Activated CD4-positive, alpha-beta T cell treated with anti-CD3 and anti-CD28 coated beads, Interleukin-10, Interleukin-2, amounts not matched to agents 100 ng/mL and 50 ng/mL, durations not matched to agents 16 hours and 8 hours (primary cell): ENCODE measurements around the gene GID8.

Experiments
- DNase-seq: peaks from one replicate; pipeline ENCODE4 v3.0.0-alpha.2; 2020

Gene GID8

DNA sequence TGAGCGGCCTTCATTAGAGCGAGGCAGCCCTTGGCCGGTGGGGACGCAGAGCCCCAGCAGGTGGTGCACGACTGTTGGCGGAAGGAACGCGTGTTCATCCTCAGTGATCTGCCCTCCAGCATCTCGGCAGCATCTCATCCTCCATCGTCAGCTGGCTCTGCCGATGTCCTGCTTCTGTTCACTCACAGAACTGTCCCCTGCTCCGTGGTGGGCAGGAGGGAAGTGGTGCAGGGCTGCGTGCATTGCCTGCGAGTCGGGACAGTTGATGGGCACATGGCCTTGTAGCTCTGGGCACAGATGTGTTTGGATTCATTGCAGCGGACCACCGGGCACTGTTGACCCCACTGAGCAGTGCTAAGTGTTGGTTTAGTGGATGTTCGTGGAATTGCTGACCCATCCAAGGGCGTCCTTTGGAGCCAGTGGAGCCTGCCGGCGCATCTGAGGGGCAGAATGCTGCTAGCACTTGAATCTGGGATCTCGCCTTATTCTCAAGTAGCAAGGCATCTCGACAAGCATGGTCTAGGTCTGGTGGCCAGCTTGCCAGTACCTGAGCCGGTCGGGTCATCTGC lies 7.9 kb downstream of the GID8 start:
- no peak for DNase-seq

DNA sequence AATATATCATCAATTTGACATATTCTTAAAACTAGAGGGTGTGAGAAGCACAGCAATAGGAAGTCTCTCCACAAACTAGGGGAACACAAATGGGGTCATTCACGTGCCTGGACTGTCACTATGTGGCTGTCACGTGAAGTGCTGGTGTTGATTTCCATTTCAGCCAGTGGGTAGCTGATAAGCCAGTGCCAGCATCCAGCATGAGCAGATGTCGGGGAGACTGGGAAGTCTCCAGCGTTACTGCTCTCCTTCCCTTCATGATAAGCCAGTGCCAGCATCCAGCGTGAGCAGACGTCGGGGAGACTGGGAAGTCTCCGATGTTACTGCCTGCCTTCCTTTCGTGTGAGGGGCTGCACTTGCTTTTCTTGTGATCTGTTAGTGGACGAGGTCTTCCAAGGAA lies 9.0 kb downstream of the GID8 start:
- no peak for DNase-seq

DNA sequence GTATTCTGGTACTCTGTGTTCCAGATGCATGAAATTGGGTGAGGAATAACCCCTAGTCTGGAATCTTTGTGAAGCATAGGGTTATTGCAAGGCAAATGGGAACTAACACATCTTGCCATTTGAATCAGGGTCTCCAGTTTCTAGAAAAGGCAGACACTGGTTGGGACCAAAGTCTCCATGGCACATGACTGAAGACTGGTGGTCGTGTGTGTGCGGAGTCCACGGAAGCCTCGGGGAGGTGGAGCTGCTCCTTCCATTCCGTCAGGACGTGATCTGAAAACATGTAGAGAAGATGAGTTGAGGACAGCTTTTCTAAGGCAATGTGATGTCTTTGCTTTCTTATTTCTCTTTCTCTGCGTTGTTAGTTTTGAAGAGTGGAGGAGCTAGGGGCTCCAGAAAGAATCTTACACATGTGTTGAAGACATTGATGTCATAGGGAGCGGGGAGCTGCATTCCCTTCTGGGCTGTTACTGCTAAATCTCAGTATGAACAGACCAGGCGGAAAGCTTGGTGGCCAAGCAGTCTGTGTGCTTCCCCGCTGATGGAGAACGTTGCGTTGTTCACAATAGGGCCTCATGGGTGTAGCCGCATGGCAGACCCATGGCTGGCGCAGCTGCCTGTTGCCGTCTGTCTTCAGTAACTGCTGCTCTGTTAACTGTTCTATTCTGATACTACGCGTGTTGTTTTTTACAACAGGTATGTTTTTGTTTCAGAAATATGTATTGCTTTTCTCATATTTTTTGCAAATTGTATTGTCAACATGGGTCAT lies 9.8 kb downstream of the GID8 start:
- DNase-seq = no peak

GRCh38 chr20:62949153-62949821 lies 11.3 kb downstream of the GID8 start:
- no peak for DNase-seq

GRCh38 chr20:62949962-62950361 lies 12.0 kb downstream of the GID8 start:
- no peak for DNase-seq

DNA sequence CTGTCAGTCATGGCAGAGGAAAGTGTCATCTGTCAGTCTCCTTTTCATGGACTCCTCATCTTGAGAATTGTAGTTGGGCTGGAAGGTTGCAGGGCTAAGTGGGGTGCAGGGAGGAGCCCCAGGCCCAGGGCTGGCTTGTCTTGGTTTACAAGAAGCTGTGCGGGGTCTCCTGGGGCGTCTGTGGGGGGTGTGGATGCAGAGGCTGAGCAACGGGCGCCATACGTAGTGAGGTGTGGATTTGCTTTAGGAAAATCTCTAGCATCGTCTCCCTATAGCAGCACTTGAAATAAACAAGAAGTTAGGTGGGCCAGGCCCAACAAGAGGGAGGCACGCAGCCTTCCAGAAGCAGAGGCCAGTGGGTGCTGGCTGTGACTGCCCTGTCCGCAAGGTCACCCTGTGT lies 12.8 kb downstream of the GID8 start:
- no peak for DNase-seq

DNA sequence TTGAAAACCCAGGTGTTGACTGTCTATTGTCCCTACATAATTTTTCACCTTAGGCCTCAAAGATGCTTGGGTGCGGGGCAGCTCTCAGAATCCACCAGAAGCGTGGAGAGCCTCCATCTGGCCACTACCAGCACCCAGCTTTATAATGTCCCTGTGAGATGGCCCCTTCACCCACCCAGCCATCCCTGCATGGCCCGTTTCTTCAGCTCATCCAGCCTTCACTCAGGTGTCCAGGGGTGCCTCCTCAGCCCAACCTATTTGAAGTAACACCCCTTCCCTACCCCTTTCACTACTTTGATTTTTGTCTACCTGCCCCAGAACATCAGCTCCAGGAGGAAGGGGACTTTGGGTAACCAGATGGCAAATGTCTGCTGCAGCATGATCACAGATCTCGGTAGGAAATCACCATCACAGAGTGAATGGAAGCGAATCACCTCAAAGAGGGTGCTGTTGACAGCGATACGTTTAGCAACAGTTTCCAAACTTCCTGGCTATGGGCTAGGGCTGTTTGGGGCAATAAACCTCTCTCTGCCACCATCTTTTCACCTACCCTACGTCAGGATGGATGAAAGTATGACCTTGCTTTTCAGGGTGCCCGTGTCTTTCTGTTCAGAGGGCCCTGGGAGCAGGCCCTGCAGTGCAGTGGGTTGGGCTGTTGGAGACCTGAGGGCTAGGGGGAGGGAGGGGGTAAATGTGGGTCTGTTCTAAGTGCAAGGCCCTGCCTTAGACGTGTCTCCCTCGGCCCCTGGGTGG lies 13.4 kb downstream of the GID8 start:
- no peak for DNase-seq

- DNase-seq = no peak
These were observed 14.0 kb downstream of the GID8 start for GRCh38 chr20:62951896-62952372.

- DNase-seq = peak; percentile 61
These were observed 14.5 kb downstream of the GID8 start, which contains the start of gene SLC17A9 for GRCh38 chr20:62952373-62952967. SLC17A9 (plus strand) TSS chr20:62952709; CDS start chr20:62952831, 122 bp downstream.

DNA sequence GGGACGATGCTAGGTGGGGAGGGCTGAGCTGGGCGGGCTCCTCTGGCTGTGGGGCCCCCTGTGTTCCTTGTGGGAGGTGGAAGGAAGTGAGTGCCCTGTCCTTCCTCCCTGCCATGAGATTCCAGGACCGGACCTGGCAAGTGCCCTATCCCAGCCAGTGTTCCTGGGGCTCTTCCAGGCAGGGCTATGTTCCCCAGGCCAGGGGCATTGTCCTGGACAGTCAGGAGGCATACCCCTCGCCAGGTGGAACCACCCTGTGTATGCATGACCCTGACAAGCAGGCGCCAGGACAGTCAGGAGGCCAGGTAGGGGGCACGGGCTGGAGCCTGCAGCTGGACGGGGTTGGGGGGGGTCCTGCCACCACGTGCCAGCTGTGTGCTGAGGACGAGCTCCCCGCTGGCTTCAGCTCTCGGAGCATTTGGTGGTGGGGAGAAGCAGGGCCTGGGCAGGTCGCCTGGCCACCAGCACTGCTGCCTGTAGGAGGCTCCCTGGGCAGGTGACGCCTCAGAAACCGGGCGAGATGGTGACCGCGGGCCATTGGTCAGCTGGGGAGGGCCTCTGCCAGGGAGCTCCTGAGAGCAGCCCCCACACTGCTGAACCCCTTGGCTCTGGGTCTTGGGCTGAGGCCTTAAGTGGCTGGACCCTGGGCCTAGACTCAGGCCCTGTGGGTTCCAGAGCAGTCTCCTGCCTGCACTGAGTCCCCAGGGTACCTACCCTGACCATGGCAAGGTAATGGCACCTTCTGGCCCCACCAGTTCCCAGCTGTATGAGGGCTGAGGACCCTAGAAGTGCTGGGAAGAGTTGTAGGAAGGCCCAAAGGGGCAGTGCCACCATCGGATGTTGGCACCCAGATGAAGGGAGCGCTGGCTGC lies 15.3 kb downstream of the GID8 start:
- no peak for DNase-seq

- peak; percentile 52 for DNase-seq
These were observed 16.1 kb downstream of the GID8 start for GRCh38 chr20:62953839-62954703.

GRCh38 chr20:62955519-62956386 lies 17.8 kb downstream of the GID8 start:
- no peak for DNase-seq

GRCh38 chr20:62956387-62957135 lies 18.6 kb downstream of the GID8 start:
- DNase-seq = no peak

DNA sequence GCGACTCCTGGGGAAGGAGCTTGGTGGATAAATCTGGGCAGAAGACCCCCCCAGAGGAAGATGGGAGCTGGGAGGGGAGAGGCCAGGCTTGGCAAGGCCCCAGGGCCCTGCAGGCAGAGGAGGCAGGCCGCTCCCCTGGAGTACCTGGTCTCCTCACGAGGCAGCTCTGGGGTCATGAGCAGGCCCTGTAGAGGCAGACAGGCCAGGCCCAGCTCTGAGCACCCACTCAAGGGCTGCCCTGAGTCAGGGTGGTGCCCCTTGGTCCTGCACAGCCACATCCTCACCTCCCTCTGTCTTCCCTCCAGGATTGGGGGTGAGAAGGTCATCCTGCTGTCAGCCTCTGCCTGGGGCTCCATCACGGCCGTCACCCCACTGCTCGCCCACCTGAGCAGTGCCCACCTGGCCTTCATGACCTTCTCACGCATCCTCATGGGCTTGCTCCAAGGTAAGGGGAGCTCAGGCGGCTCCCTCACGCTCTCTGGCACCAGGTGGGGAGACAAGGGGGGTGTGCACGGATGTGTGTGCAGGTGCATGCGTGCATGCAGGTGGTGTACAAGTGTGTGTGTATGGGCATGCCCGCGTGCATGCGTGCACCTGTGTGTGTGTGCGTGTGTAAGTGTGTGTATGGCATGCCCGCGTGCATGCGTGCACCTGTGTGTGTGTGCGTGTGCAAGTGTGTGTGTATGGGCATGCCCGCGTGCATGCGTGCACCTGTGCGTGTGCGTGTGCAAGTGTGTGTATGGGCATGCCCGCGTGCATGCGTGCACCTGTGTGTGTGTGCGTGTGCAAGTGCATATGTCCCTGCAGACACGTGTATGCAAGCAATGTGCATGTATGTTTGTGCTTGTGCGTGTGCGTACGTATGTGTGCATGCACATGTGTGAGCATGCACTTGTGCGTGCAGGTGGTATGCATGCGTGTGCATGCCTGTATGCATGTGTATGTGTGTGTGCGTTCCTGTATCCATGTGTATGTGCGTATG lies 19.5 kb downstream of the GID8 start:
- DNase-seq = no peak

DNA sequence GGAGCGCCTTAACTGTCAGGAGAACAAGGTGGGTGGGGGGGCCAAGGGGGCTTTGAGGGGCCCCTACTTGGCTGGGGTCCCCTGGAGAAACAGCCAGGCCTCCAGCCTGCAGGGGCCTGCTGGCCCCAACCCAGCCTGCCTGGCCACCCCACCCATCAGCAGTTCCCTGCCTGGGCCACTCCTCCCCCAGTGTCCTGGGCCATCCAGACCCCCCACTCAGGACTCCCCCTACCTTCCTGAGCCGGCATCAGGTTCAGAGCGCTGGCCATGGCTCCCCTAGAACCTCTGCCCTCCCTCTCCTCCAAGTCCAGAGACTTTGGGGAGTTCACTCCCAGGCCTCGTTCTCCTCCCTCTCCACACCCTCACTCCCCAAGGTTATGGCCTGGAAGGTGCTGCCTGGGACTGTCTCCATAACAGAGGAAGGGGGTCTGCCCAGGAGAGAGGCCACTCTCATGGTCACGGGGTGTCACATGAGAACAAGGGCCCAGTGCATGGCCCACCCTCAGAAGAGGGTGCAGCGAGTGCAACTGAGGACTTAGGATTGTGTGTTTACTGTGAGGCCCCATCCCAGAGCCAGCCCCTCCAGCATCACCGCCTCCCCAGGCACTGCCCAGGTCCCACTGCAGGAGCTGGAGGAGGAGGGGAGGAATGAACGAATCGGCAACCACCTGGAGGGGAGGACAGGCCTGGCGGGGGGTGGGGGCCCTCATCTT lies 20.6 kb downstream of the GID8 start:
- no peak for DNase-seq

GRCh38 chr20:62959101-62959971 lies 21.4 kb downstream of the GID8 start:
- no peak for DNase-seq
